Choroid plexus epithelial cell (primary cell): Measurements from ENCODE around the gene GMEB2.
A peak's percentile ranks its signal among the peaks of the same experiment; 100 is the strongest.
"Not testable (repeated sequence)": the region's sequence is repeated elsewhere in the genome, so short reads cannot be mapped to it uniquely, and the experiment has no call there.

Experiments used
- DNase-seq: peaks from one replicate; pipeline ENCODE4 v3.0.0-alpha.2; 2010; ENCODE audit warnings: low read depth
- H3K4me3 ChIP-seq: 2 replicates; pipeline ENCODE4 v1.5.1; 2011; ENCODE audit warnings: low read depth, mild to moderate bottlenecking, control low read depth, low read length, moderate library complexity
- CTCF ChIP-seq: conservative IDR thresholded peaks from 2 replicates; pipeline ENCODE4 v1.5.1; 2011; ENCODE audit warnings: low read depth, mild to moderate bottlenecking, control low read depth, inconsistent platforms, low read length, moderate library complexity

The GMEB2 gene

GRCh38 chr20:63635431-63636141, 8.7 kb upstream of the GMEB2 start:
- no peak overlapping the region for H3K4me3 ChIP-seq
- TF ChIP-seq CTCF: no peak
- no peak for DNase-seq

GRCh38 chr20:63633732-63634131, 6.8 kb upstream of the GMEB2 start:
- no peak overlapping the region for H3K4me3 ChIP-seq
- DNase-seq: no peak
- TF ChIP-seq CTCF: no peak

DNA sequence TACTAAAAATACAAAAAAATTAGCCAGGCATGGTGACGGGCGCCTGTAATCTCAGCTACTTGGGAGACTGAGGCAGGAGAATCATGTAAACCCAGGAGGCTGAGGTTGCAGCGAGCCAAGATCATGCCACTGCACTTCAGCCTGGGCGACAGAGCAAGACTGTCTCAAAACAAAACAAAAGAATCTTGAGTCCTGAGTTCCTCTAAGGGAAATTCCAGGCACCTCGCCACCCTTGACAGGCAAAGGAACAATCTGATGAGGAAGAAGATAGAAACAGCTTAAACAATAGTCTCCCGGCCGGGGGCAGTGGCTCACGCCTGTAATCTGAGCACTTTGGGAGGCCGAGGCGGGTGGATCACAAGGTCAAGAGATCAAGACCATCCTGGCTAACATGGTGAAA, 4.5 kb upstream of the GMEB2 start:
- DNase-seq, H3K4me3 ChIP-seq: not testable (repeated sequence)

DNA sequence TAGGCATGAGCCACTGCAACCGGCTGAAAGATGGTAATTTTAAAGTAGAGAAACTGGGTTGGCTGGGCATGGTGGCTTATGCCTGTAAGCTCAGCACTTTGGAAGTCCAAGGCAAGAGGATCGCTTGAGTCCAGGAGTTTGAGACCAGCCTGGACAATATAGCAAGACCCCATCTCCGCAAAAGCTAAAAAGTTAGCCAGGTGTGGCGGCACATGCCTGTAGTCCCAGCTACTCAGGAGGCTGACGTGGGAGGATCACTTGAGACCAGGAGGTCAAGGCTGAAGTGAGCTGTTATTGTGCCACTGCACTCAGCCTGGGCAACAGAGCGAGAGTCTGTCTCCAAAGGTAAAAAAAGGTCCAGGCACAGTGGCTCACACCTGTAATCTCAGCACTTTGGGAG, 4.1 kb upstream of the GMEB2 start:
- H3K4me3 ChIP-seq, DNase-seq: not testable (repeated sequence)

- DNase-seq: peak; percentile 81
- TF ChIP-seq CTCF: no peak
- H3K4me3 ChIP-seq: peak overlapping the region; percentile 89
Observed at GRCh38 chr20:63628246-63628975, 1.5 kb upstream of the GMEB2 start.

DNA sequence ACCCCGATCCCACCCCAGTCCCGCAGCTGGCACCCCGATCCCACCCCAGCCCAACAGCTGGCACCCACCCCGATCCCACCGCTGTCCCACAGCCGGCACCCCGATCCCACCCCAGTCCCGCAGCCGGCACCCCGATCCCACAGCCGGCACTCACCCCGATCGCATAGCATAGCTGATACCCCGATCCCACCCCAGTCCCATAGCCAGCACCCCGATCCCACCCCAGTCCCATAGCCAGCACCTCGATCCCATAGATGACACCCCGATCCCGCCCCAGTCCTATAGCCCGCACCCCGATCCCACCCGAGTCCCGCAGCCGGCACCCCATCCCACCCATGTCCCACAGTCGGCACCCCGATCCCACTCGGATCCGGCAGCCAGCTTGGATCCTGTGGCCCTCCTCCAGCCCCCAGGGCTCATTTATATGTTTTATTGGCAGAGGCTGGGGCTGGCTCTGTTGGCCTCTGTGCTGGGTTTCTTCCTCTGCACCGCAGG, 897 bp upstream of the GMEB2 start:
- DNase-seq: no peak
- TF ChIP-seq CTCF: no peak

DNA sequence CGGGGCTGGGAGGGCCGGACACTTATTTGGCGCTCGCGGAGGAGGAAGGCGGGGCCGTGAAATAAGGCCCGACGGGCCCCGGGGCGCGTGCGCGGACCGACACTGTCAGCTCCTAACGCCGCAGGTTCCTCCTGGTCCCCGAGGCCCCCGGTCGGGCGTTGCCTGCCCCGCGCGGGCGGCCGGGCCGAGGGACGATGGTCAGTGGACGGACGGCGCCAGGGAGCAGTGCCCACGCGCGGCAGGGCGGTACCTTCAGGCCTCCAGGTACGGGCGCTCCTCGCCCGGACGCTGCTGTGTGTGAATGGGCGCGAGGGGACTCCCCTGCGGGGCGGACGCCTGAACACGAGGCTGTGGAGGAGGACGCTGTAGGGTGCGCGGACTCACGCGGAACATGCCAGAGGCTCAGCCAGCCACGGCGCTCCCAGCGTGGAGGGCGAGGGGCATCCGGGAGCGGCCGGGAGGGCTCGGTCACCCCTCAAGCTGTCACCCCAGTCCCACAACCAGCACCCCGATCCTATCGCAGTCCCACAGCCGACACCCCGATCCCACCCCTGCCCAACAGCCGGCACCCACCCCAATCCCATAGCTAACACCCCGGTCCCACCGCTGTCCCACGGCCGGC, 339 bp upstream of the GMEB2 start:
- peak; percentile 96 for DNase-seq
- peak overlapping the region; percentile 89 for H3K4me3 ChIP-seq
- TF ChIP-seq CTCF: no peak

More for the DNA sequence above, 897 bp upstream of the GMEB2 start:
- peak overlapping the region; percentile 89 for H3K4me3 ChIP-seq
